ENCODE results near the gene KRTAP5-2.

The KRTAP5-2 gene

GRCh38 chr11:1553808-1554594 is 44.1 kb downstream of the KRTAP5-2 start:
- no peak for DNase-seq

GRCh38 chr11:1549338-1550330 is 48.5 kb downstream of the KRTAP5-2 start:
- no peak for DNase-seq

- DNase-seq = no peak
These were observed 49.6 kb downstream of the KRTAP5-2 start for GRCh38 chr11:1548221-1549070.

- DNase-seq = no peak
These were observed 50.5 kb downstream of the KRTAP5-2 start for GRCh38 chr11:1547467-1548098.

Data from activated effector memory CD4-positive, alpha-beta T cell treated with Interleukin-2 at 50 U/mL for 16 hours (primary cell).